B cell (primary cell): ENCODE results near the gene KCNQ5. TPM values are rescaled to one million over a fixed set of nuclear protein-coding genes. Genes with fewer than 3 reads are reported as not detected.

ENCODE experiments used
- ATAC-seq: fragments of 200-7000 bp; cut with Tn5 transposase; one replicate; pipeline ENCODE4 v1.10.0; 2021; ENCODE audit warnings: low read depth, mild to moderate bottlenecking, moderate number of reproducible peaks, moderate library complexity
- CTCF ChIA-PET: fragments of 350-600 bp; sonication (Branson Sonifier 250); formaldehyde crosslinking; loops from one replicate; lab custom pipeline; 2021; ENCODE audit warnings: antibody characterized with exemption, inconsistent platforms; lab: Charles Lee
- POLR2A ChIA-PET: fragments of 350-600 bp; sonication (Branson Sonifier 250); formaldehyde crosslinking; loops from one replicate; lab custom pipeline; 2021; ENCODE audit warnings: antibody characterized with exemption; lab: Charles Lee
- DNase-seq: peaks from one replicate; pipeline ENCODE4 v3.0.0; 2013
- H2AFZ ChIP-seq: 2 replicates; pipeline ENCODE4 v1.6.1; 2012; ENCODE audit warnings: mild to moderate bottlenecking, low read depth, low read length; ENCODE audit not compliant: insufficient read depth, poor library complexity, severe bottlenecking
- H3K27ac ChIP-seq, 2 donors: 1 replicate in 1 of 2; 2 replicates in 1 of 2; pipeline ENCODE4 v1.5.1; 2012 to 2013; ENCODE audit warnings: low read length in 2 of 2, mild to moderate bottlenecking in 2 of 2, moderate library complexity in 1 of 2
- H3K27me3 ChIP-seq, 4 experiments: fragments of 200-600 bp in 1 of 4; sonication (generic) in 1 of 4; replicated peaks in 1 of 4; 1 replicate in 2 of 4; 2 replicates in 2 of 4; pipeline versions ENCODE4 v1.6.1 to v1.7.0; 2013 to 2016; ENCODE audit warnings: low read length in 3 of 4, mild to moderate bottlenecking in 2 of 4, mixed read lengths in 1 of 4, moderate library complexity in 1 of 4; ENCODE audit not compliant: insufficient read depth in 4 of 4, control insufficient read depth in 3 of 4; ENCODE audit errors: control extremely low read depth in 1 of 4
- H3K36me3 ChIP-seq, 2 experiments: replicated peaks in 1 of 2; 1 replicate in 1 of 2; 2 replicates in 1 of 2; pipeline versions ENCODE4 v1.6.1 to v1.7.1; 2013; ENCODE audit warnings: low read length in 1 of 2; ENCODE audit not compliant: insufficient read depth in 2 of 2, control insufficient read depth in 1 of 2; ENCODE audit errors: control extremely low read depth in 1 of 2, extremely low read depth in 1 of 2
- H3K4me1 ChIP-seq, 2 donors: fragments of 200-600 bp in 1 of 2; sonication (generic) in 1 of 2; 1 replicate in 1 of 2; 2 replicates in 1 of 2; pipeline versions ENCODE4 v1.5.1 to v1.6.1; 2013 to 2017; ENCODE audit warnings: low read length in 2 of 2; ENCODE audit not compliant: control insufficient read depth in 2 of 2, insufficient read depth in 2 of 2
- H3K4me2 ChIP-seq: replicated peaks from 2 replicates; pipeline ENCODE3; 2012; ENCODE audit warnings: mild to moderate bottlenecking, low read depth, low read length; ENCODE audit not compliant: poor library complexity, severe bottlenecking
- H3K4me3 ChIP-seq, 5 experiments: fragments of 200-600 bp in 1 of 5; sonication (generic) in 1 of 5; 1 replicate in 3 of 5; 2 replicates in 2 of 5; pipeline versions ENCODE4 v1.5.1 to v1.7.0; 2011 to 2016; ENCODE audit warnings: low read length in 4 of 5, mild to moderate bottlenecking in 4 of 5, low read depth in 2 of 5, control low read depth in 1 of 5, moderate library complexity in 1 of 5; ENCODE audit not compliant: insufficient read depth in 1 of 5; ENCODE audit errors: control extremely low read depth in 1 of 5, extremely low read depth in 1 of 5
- H3K79me2 ChIP-seq: fragments of 200-600 bp; sonication (generic); one replicate; pipeline ENCODE4 v1.6.0; 2016; ENCODE audit warnings: low read length; ENCODE audit not compliant: control insufficient read depth, insufficient read depth
- H3K9ac ChIP-seq: fragments of 200-600 bp; sonication (generic); 2 replicates; pipeline ENCODE4 v1.6.1; 2017; ENCODE audit warnings: mild to moderate bottlenecking, low read length, moderate library complexity
- H3K9me3 ChIP-seq, 3 donors: one replicate each; pipeline versions ENCODE4 v1.6.1 to v1.7.1; 2013; ENCODE audit warnings: low read length in 2 of 3; ENCODE audit not compliant: control insufficient read depth in 2 of 3, insufficient read depth in 1 of 3; ENCODE audit errors: control extremely low read depth in 1 of 3
- H4K20me1 ChIP-seq: 2 replicates; pipeline ENCODE4 v1.6.0; 2012; ENCODE audit warnings: mild to moderate bottlenecking, low read length; ENCODE audit not compliant: insufficient read depth, control insufficient read depth, poor library complexity, severe bottlenecking
- H3K27ac Mint-ChIP-seq: one replicate; pipeline ENCODE4 v1.8.0; 2021; ENCODE audit warnings: mixed read lengths
- H3K27me3 Mint-ChIP-seq: one replicate; pipeline ENCODE4 v1.8.0; 2021; ENCODE audit warnings: mixed read lengths
- H3K4me1 Mint-ChIP-seq: one replicate; pipeline ENCODE4 v1.8.0; 2021; ENCODE audit warnings: mixed read lengths
- H3K4me3 Mint-ChIP-seq: one replicate; pipeline ENCODE4 v1.8.0; 2021; ENCODE audit warnings: mixed read lengths
- H3K9me3 Mint-ChIP-seq: one replicate; pipeline ENCODE4 v1.8.0; 2022; ENCODE audit warnings: mixed read lengths; ENCODE audit not compliant: insufficient read depth
- CTCF ChIP-seq: fragments of 200-600 bp; IDR thresholded peaks from one replicate; pipeline ENCODE4 v1.8.0; 2022; ENCODE audit warnings: antibody characterized with exemption, mild to moderate bottlenecking
- EZH2 ChIP-seq: IDR thresholded peaks from 2 replicates; pipeline ENCODE4 v1.6.1; 2012; ENCODE audit warnings: borderline replicate concordance, low read depth, mild to moderate bottlenecking, moderate library complexity, low read length; ENCODE audit not compliant: insufficient read depth, poor library complexity, severe bottlenecking
- WGBS: methylation state at CpG from one replicate; pipeline ENCODE4 v1.1.5; 2013; ENCODE audit warnings: missing lambda C conversion rate; ENCODE audit not compliant: insufficient coverage; 5-methylcytosine and 5-hydroxymethylcytosine counted together
- intact Hi-C: fragments of 100-400 bp; cut with micrococcal nuclease; formaldehyde crosslinking; loops from one replicate; pipeline ENCODE4 v1.10.0; 2022
- polyA plus RNA-seq: library from polyadenylated mRNA; depleted of rRNA; stranded (reverse); fragments of >200 nt; gene quantifications from 2 replicates; pipeline ENCODE4 v1.2.3, GENCODE V29; 2012
- total RNA-seq, 2 donors: library from RNA; stranded (reverse); fragments of 120-200 nt in 1 of 2; gene quantifications; 1 replicate in 1 of 2; 2 replicates in 1 of 2; pipeline versions ENCODE4 v1.2.3 to v1.2.4, GENCODE V29; 2013 to 2022

The KCNQ5 gene
- total and polyA plus RNA-seq, 2 donors (not counting 1 experiment from before 2014, with no cell fraction given) = 2.3 to 9.4 TPM

- Mint-ChIP-seq H3K27ac (no peak overlapping the region), H3K4me3 (no peak overlapping the region), H3K27me3 (no peaks in the 10 kb centered on the region), H3K9me3 (no peaks in the 10 kb centered on the region), H3K4me1 (peaks cover 9% of the 10 kb centered on the region)
- Histone ChIP-seq H3K9ac (no peak overlapping the region), H3K27me3 (no peaks in the 10 kb centered on the region), H3K4me2 (no peak overlapping the region), H3K9me3 (no peaks in the 10 kb centered on the region), H4K20me1 (no peaks in the 10 kb centered on the region), H3K27ac (no peak overlapping the region), H3K4me3 (no peak overlapping the region), H3K4me1 (peaks cover 4 to 8% of the 10 kb centered on the region in 2 donors), H3K36me3 (no peaks in the 10 kb centered on the region), H2AFZ (no peak overlapping the region), H3K79me2 (no peaks in the 10 kb centered on the region)
- WGBS = no CpG with 5 or more reads among the region's 4 CpGs
- TF ChIP-seq EZH2 = no peak
- no peak for TF ChIP-seq CTCF
- intact Hi-C loops = no loop called here
- POLR2A ChIA-PET = no interaction called here
- CTCF ChIA-PET = no interaction called here
- DNase-seq (no peak), ATAC-seq (no peak)
Observed at GRCh38 chr6:72857791-72858585, 236.1 kb downstream of the KCNQ5 start.

GRCh38 chr6:72861059-72861458 lies 239.2 kb downstream of the KCNQ5 start:
- no peaks in the 10 kb centered on the region for H3K9me3 ChIP-seq
- ChIA-PET POLR2A (no interaction called here), CTCF (interaction anchor here (0.5 kb wide), 1 partner anchor 170 kb away, joined by 3 read pairs; no protein-coding TSS in a partner anchor)
- H3K79me2 ChIP-seq = no peaks in the 10 kb centered on the region
- H3K27ac ChIP-seq = no peak overlapping the region
- H4K20me1 ChIP-seq = no peaks in the 10 kb centered on the region
- WGBS = 100% methylated on average over 1 of the region's 2 CpGs
- no peaks in the 10 kb centered on the region for H3K27me3 ChIP-seq
- H3K36me3 ChIP-seq = no peaks in the 10 kb centered on the region
- Mint-ChIP-seq H3K9me3 (no peaks in the 10 kb centered on the region), H3K27ac (no peak overlapping the region), H3K27me3 (no peaks in the 10 kb centered on the region), H3K4me1 (peaks cover 9% of the 10 kb centered on the region), H3K4me3 (no peak overlapping the region)
- no peak overlapping the region for H3K4me2 ChIP-seq
- TF ChIP-seq CTCF = no peak
- no peak for TF ChIP-seq EZH2
- intact Hi-C loops = no loop called here
- H3K9ac ChIP-seq = no peak overlapping the region
- peaks cover 4 to 8% of the 10 kb centered on the region in 2 donors for H3K4me1 ChIP-seq
- no peak for ATAC-seq
- H3K4me3 ChIP-seq = no peak overlapping the region
- no peak for DNase-seq
- no peak overlapping the region for H2AFZ ChIP-seq
